HL-60/S4 treated with phorbol 12-myristate 13-acetate at 8.2 ng/mL for 4 days and 3 days (cell line): ENCODE results near the gene UBL7.
"Not testable (repeated sequence)": the region's sequence is repeated elsewhere in the genome, so short reads cannot be mapped to it uniquely, and the experiment has no call there.

Source experiments
- in situ Hi-C: fragments of 300-500 bp; cut with MboI; formaldehyde crosslinking; loops from 2 replicates; pipeline ENCODE4 v1.15.0; 2022; ENCODE audit warnings: low sequenced_read_pairs

UBL7 gene, protein sequence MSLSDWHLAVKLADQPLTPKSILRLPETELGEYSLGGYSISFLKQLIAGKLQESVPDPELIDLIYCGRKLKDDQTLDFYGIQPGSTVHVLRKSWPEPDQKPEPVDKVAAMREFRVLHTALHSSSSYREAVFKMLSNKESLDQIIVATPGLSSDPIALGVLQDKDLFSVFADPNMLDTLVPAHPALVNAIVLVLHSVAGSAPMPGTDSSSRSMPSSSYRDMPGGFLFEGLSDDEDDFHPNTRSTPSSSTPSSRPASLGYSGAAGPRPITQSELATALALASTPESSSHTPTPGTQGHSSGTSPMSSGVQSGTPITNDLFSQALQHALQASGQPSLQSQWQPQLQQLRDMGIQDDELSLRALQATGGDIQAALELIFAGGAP

DNA sequence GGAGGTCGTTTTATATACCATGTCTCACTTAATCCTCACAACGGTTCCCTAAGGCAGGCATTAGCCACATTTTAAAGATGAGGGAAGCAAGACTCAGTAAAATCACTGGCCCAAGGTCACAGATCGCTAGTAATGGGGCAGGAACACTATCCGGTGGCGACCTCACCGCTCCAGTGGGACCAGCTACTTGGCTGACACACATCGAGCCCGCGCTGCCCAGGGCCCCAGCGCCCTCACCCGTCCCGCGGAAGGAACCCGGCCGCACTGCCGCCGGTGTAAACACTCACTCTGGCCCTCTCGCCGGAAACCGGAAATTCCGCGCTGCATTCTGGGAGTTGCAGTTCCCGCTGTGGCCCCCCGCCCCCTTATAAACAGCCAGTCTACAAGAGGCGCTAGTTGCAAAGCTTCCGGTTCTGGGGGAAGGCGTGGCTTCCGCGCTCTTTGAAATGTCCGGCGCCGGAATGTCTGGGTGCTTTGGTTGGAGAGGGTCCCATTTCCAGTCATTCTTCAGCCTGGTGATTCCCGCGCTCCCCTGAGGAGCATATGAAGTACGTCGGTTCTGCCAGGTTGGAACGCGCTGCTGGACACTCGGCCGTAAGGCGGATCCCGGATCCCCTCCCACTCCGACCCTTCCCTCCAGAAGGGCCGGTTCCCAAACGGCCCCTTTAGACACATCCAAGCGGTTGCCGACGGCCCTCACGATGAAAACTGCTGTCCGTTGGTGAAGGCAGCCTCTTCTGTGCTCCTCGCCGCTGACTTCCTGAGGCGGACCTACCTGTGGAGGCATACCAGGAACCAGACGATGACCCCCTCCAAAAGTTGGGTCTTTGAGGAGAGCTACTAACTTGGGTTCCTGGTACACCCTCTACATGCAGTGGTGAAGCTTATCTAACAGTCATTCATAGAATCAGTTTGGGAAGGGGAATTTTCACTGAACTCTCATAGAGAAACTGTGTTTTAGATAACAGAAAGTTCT, at the start of gene UBL7:
Gene UBL7 (minus strand): TSS at position 290 of the 976 bp plus-strand sequence. CDS start 2,293 bp downstream, outside the sequence.
- in situ Hi-C loops = no loop called here

- in situ Hi-C loops = no loop called here
These were observed 45.5 kb upstream of the UBL7 start for GRCh38 chr15:74506515-74506840.

GRCh38 chr15:74505837-74506514, 45.0 kb upstream of the UBL7 start:
- in situ Hi-C loops = no loop called here

DNA sequence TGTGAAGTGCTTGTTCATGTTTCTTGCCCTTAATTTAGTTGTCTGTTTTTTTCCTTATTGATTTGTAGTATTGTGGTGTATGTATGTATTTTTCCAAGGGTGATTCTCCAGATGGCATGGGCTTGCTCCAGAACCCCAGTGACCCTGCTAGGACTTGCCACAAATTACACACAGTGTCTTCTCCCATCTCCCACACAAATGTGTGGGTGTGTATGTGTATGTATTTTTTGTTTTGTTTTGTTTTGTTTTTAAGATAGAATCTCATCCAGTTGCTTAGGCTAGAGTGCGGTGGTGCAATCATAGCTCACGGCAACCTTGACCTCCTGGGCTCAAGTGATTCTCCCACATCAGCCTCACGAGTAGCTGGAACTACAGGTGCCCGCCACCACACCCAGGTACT, 43.9 kb upstream of the UBL7 start:
- in situ Hi-C loops = no loop called here

DNA sequence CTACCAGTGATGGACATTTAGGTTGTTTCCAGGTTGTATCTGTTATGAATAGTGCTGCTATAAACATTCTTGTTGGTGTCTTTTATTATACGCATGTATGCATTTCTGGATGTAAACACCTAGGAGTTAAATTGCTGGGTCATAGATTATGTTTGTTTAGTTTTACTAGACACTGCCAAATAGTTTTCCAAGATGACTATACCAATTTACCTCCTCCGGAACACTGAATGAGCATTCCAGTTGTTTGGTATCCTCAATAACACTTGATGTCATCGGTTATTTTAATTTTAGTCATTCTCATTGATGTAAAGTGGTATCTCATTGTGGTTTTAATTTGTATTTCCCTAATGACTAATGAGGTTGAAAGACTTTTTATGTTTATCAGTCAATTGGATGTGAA, 43.5 kb upstream of the UBL7 start:
- in situ Hi-C loops = no loop called here

DNA sequence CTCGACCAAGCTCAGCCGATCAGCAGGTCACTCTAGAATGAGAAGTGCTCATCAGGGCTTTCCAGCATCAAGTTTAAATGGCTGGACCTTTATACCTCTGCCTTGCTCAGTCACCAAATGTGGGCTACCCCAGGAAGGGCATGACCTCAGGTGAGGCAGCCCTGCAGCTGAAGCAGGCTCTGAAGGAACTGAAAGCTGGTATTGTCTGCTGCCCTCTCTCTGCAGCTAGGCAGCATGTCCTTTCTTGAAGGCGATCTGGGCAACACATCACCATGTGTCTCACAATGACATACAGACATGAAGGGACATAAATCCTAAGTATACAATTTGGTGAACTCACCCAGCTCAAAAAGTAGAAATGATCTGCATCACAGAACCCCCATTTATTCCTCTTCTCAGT, 41.3 kb upstream of the UBL7 start:
- in situ Hi-C loops = no loop called here

DNA sequence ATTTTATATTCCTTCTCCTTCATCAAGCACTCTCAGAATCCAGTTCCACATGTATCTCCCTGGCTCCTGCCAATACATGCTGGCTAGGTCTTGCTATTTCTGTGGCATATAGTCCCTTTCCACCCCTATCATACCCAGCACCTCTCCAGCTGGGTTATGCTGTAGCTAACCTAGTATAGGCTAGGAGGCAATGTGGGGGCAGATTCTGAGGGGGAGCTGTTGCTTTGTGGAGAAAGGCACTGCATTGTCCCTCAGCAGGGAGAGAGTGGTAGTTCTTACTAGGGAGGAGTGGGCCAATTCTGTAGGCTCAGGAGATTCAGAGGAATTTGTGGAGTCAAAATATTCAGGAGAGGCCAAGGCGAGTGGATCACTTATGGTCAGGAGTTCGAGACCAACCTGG, 39.4 kb upstream of the UBL7 start:
- in situ Hi-C loops = no loop called here

GRCh38 chr15:74499366-74499765, 38.4 kb upstream of the UBL7 start:
- in situ Hi-C loops = no loop called here

DNA sequence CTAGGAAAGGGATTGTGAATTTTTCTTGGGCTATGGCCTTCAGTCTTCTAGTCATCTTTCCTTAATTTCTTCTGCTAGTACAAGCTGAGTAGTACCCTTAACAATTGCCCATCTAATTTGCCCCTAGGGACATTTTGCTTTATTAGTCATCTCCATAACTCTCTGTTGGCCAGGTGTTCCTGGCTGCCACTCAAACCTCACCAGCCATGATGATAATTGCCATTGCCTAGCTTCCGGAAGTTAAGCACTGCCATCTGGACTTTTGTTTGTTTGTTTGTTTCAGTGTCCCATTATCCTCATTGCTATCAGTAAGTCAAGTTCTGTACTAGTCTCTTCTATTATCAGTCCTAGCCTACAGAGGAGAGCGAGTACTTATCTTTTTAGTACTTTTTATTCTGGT, 36.6 kb upstream of the UBL7 start:
- in situ Hi-C loops = no loop called here

DNA sequence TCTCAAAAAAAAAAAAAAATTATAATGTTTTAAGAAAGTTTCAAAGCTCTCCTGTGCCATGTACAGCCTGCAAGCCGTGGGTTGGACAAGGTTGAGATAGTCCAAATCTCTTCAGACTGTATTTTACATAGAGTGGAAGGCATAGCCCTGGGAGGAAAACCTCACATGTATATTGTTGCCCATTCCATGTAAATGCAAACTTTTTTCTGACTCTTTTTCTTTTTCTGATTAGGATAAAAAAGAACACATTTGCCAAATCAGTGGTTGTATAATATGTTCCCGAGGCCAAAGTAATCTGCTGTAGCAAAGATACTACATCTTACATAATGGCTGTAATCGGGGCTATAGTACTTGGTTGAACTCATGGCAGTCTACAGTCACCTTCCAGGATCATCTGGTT, 35.7 kb upstream of the UBL7 start:
- in situ Hi-C loops = no loop called here

- in situ Hi-C loops = no loop called here
These were observed 29.4 kb upstream of the UBL7 start for GRCh38 chr15:74490339-74490689.

DNA sequence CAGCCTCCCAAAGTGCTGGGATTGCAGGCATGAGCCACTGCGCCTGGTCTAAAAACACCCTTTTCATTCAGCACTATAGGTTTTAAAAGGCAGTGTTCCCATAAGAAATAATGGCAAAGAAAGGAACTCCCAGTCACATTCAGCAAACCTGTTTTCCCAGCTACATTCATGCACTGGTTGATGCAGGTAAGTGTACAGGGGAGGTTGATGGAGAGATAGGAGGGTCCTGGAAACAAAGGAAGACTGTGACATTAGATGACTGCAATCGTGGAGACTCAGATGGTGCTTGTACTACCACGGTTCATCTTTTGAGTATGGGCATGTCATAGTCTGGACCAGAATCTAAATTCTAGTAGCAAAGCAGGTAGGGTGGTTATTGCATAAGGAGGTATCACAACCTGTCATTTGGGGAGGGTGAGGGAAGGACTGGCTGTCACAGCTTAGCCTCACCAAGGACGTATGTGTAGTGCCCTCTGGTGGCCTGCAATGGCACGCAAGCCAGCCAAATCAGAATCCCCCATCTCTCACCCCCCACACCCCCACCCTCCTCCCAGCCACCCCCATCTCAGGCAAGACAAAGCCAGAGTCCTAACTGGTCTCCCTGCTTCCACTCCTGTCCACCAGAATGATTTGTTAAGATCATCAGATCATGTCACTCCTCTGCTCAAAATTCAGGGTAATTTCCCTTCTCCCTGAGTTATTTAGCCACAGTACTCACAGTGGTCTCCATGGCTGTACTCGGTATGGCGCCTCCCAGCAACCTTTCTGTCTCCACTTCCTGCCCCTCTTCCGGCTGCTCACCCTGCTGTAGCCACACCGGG, 28.8 kb upstream of the UBL7 start:
- in situ Hi-C loops = no loop called here

- in situ Hi-C loops = no loop called here
These were observed 27.8 kb upstream of the UBL7 start for GRCh38 chr15:74488776-74489175.

DNA sequence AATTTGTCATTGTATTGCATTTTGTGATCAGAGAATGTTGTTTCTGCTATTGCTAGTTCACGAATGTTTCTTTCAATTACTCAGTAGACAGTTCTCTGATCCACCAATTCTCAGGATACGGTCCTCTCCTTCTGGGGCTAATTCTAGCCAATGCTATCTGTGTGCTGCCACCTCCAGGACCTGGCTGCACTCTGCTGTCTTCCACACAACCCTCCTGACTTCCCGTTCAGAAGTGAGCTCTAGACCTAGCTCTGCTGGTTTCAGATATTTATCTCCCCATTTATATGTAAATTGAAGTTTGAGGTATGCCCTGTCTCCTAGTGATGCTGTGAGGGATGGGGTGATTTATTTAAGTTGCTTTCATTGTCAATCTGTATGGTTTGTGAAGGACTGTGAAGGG, 21.7 kb upstream of the UBL7 start:
- in situ Hi-C loops = no loop called here

DNA sequence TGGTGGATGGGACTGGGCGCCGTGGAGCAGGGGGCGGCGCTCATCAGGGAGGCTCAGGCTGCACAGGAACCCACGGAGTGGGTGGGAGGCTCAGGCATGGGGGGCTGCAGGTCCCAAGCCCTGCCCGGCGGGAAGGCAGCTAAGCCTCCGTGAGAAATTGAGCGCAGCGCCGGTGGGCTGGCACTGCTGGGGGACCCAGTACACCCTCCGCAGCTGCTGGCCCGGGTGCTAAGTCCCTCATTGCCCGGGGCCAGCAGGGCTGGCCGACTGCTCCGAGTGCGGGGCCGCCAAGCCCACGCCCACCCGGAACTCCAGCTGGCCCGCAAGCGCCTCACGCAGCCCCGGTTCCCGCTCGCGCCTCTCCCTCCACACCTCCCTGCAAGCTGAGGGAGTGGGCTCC, 19.4 kb upstream of the UBL7 start:
- in situ Hi-C loops = not testable (repeated sequence)

DNA sequence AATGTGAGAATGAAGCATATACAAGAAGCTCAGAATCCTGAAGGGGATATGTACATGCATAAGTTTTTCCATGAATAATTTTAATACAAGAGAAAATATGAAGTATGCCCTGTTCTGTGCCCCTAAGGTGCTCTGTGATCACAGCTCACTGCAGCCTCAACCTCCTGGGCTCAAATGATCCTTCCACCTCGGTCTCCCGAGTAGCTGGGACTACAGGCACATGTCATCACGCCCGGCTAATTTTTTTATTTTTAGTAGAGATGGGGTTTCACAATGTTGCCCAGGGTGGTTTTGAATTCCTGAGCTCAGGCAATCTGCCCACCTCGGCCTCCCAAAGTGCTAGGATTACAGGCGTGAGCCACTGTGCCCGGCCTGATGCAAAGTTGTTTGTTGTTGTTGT, 10.7 kb upstream of the UBL7 start:
- in situ Hi-C loops = not testable (repeated sequence)

DNA sequence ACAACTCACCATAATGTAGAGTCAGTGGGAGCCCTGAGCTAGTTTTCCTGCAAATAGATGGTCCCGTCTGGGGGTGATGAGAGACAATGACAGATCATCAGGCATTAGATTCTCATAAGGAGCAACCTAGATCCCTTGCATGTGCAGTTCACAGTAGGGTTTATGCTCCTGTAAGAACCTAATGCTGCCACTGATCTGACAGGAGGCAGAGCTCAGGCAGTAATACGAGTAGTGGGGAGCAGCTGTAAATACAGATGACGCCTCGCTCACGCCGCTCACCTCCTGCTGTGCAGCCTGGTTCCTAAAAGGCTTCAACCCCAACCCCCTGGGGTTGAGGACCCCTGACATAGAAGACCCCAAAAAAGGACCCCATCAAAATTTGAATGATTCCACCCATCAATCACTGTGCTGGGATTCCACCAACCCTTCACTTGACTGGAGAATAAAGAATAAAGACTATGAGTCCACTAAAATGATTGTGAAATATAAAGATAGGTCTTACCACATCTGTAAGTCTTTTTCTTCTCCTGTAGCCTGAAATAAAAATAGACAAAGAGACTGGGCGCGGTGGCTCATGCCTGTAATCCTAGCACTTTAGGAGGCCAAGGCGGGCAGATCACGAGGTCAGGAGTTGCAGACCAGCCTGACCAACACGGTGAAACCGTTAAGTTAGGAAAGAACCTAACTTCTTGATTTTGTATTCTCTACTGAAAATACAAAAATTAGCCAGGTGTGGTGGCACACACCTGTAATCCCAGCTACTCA, 9.9 kb upstream of the UBL7 start:
- in situ Hi-C loops = no loop called here

DNA sequence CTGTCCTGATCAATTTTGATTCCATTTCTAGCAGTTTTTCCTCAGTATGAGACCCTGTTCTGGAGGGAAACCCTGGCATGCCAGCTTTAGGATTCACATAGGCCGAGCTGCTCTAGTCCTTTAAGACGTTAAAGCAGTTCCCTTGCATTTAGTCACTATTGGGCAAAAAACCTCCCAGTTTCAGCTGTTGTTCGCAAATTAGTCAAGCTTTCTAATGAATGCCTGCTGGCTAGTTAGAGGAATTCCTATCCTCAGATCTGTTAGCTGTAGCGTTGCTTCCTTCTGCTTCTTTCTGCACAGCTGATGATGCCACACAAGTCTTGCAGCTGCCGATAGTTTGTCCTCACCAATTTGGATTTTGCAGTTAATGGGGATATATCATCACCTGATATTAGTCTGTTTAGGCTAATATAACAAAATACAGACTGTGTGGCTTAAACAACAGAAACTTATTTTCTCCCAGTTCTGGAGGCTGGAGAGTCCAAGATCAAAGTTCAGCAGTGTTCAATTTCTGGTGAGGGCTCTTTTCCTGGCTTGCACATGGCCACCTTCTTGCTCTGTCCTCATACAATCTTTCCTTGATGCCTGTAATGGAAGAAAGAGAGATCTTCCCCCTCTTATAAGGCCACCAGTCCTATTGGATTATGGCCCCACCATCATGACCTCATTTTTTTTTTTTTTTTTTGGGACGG, 7.5 kb upstream of the UBL7 start:
- in situ Hi-C loops = no loop called here

DNA sequence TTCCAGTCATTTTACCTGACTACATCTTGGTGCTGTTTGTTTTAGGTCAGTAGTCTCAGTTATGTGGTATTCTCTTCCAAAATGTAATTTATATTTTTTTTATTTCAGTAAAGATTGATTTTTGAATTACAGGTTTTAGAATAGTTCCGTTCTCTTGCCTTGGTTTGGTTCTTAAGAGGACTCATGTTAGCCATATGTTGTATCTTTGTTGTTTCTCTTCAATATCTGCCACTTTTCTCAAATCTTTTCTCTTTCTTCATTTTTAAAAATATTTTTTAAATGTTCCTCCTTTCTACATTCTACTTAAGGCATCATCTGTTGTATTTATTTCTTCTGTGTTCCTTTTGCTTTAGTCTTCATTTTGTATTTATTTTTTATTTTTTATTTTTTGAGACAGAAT, 5.6 kb upstream of the UBL7 start:
- in situ Hi-C loops = no loop called here
